BE2C (cell line): ENCODE results near the gene YKT6.
"Not testable (repeated sequence)": the region's sequence is repeated elsewhere in the genome, so short reads cannot be mapped to it uniquely, and the experiment has no call there.

Experiments used
- DNase-seq: peaks from one replicate; pipeline ENCODE4 v3.0.0-alpha.2; 2020
- H3K27me3 ChIP-seq: fragments of 250-450 bp; sonication (Bioruptor Pico); 2 replicates; pipeline ENCODE4 v1.5.1; 2020; ENCODE audit warnings: mild to moderate bottlenecking
- H3K36me3 ChIP-seq: fragments of 250-450 bp; sonication (Bioruptor Pico); 2 replicates; pipeline ENCODE4 v1.5.1; 2020; ENCODE audit warnings: mild to moderate bottlenecking
- H3K4me1 ChIP-seq: fragments of 250-450 bp; sonication (Bioruptor Pico); 2 replicates; pipeline ENCODE4 v1.5.1; 2020
- H3K4me3 ChIP-seq: 2 replicates; pipeline ENCODE4 v1.5.1; 2011; ENCODE audit warnings: low read depth, low read length
- H3K9me3 ChIP-seq: fragments of 250-450 bp; sonication (Bioruptor Pico); 2 replicates; pipeline ENCODE4 v1.5.1; 2020
- TF ChIP-seq, protein P1 (sequence below): IDR thresholded peaks from 2 replicates; pipeline ENCODE4 v1.5.1; 2012; ENCODE audit warnings: mild to moderate bottlenecking, low read depth, low read length

The YKT6 gene

DNA sequence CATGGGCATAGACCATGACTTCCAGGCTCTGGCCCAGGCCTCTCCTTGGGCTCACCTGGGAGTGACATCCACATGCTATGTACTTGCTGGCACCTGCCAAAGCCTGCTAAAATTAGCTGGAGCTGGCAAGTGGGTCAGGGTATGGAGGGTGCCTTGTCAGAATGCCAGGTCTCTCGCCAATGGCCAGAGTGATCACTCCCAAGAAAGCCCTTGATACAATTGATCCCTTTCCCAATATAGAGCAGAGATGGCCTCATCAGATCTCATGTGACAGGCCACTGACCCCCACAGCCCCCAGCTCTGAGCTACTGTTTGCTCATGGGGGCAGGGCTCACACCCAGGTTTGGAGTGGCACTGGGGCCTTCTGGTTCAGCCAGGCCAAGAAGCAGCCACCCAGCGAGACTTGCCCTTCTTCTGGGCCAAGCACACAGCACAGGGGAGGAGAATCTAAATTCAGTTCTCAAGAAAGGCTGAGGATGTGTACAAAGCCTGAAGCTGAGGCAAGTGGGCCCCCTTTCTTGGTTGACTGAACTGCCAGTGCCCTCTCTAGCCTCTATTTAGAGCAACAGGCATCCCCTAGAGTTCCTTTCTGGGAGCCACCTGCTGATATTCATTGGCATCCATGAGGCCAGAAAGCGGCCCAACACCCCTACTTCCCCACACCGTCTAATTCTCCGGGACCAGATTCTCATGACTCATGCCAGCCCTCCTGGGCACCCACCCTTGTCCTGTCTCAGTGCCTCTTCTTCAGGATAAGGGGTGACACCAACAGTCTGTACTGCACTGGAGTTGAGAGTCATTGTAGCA lies 40.8 kb upstream of the YKT6 start:
- Histone ChIP-seq H3K4me1 (no peaks in the 10 kb centered on the region), H3K9me3 (no peaks in the 10 kb centered on the region), H3K4me3 (no peak overlapping the region), H3K36me3 (no peaks in the 10 kb centered on the region), H3K27me3 (no peaks in the 10 kb centered on the region)
- TF ChIP-seq, protein P1, sequence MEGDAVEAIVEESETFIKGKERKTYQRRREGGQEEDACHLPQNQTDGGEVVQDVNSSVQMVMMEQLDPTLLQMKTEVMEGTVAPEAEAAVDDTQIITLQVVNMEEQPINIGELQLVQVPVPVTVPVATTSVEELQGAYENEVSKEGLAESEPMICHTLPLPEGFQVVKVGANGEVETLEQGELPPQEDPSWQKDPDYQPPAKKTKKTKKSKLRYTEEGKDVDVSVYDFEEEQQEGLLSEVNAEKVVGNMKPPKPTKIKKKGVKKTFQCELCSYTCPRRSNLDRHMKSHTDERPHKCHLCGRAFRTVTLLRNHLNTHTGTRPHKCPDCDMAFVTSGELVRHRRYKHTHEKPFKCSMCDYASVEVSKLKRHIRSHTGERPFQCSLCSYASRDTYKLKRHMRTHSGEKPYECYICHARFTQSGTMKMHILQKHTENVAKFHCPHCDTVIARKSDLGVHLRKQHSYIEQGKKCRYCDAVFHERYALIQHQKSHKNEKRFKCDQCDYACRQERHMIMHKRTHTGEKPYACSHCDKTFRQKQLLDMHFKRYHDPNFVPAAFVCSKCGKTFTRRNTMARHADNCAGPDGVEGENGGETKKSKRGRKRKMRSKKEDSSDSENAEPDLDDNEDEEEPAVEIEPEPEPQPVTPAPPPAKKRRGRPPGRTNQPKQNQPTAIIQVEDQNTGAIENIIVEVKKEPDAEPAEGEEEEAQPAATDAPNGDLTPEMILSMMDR = no peak
- DNase-seq = no peak

DNA sequence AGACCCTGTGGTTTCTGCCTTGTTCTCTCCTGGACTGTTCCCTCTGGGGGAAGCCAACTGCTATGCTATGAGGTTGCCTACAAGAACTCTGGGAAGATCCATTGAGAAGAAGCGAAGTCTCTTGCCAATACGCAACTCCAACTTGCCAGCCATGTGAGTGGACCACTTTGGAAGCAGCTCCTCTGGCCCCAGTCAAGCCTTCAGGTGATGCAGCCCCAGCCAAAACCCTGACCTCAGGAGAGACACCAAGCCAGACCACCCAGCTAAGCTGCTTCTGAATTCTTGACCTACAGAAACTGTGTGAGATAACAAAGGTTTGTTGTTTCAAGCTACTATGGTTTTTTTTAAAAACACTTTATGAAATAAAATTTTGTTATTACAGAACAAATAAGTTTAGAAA lies 39.4 kb upstream of the YKT6 start:
- no peak for DNase-seq
- TF ChIP-seq, protein P1 = no peak
- Histone ChIP-seq H3K4me3 (no peak overlapping the region), H3K27me3 (no peaks in the 10 kb centered on the region), H3K36me3 (no peaks in the 10 kb centered on the region), H3K9me3 (no peaks in the 10 kb centered on the region), H3K4me1 (no peaks in the 10 kb centered on the region)

DNA sequence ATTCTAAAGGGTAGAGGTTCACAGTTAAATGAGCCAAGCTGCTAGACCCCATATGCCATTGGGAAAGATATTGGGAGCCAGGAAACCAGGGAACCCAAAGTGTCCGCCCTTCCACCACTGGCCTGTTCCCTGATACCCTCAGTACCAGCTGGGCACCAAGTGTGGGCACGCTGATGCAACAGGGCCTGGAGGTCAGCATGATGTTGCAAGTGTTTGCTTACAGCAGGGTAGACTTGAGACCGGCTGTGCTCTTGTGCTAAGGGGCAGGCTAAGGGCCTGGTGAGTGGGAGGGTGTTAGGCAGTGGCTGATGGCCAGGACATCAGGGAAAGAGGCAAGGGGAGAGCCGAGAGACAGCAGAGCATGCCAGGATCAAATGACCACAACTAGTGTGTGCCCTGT lies 38.6 kb upstream of the YKT6 start:
- Histone ChIP-seq H3K27me3 (no peaks in the 10 kb centered on the region), H3K9me3 (no peaks in the 10 kb centered on the region), H3K4me1 (no peaks in the 10 kb centered on the region), H3K36me3 (no peaks in the 10 kb centered on the region), H3K4me3 (no peak overlapping the region)
- TF ChIP-seq, protein P1 = no peak
- DNase-seq = no peak

DNA sequence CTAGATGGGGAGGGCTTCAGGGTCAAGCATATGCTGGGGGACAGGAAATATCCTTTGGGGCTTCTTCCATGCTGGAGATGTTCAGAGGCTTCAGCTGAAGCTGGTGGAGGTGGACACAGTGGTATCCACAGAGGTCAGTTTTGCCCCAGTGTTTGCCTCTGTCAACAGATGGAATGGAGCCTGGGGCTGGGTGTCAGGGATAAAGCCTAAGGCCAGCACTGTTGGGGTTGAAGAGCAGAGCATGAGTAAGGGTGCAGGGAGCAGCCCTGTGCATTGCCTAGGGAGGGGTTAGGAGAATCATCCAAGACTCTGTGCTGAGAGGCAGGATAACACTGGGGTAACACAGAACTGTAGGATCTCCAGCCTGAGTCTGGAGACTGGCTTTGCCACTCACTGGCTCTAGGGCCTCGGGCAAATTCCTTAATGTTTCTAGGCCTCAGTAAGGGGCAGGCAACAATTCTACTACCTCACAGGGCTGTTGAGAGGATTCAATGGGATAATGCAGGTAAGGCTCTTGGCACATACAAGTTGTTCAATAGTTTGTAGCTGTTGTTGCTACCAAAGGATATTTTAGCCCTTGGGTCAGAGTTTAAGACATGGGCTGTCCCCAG lies 37.9 kb upstream of the YKT6 start:
- no peaks in the 10 kb centered on the region for H3K9me3 ChIP-seq
- no peak for DNase-seq
- TF ChIP-seq, protein P1 = no peak
- no peaks in the 10 kb centered on the region for H3K4me1 ChIP-seq
- H3K4me3 ChIP-seq = no peak overlapping the region
- no peaks in the 10 kb centered on the region for H3K36me3 ChIP-seq
- H3K27me3 ChIP-seq = no peaks in the 10 kb centered on the region

DNA sequence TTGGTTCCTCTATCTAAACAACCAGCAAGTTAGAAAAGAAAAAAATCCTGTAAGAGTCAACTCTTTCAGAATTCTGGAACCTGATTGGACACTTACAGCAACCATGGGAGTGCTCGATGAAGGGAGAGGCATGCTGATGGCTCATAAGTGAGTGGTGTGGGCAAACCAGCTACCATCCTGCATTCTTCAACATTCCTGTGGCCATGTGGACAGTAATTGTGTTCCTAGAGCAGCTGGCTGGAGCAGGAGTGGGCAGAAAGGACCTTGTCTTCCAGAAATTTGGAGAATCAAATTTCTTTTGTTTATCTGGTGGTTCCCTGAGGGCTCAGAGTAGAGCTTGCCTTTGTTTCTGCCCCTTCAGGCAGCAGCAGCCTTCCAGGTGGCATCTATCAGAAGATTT lies 37.2 kb upstream of the YKT6 start:
- no peaks in the 10 kb centered on the region for H3K27me3 ChIP-seq
- no peak for DNase-seq
- H3K9me3 ChIP-seq = no peaks in the 10 kb centered on the region
- TF ChIP-seq, protein P1 = no peak
- H3K4me1 ChIP-seq = no peaks in the 10 kb centered on the region
- no peaks in the 10 kb centered on the region for H3K36me3 ChIP-seq
- no peak overlapping the region for H3K4me3 ChIP-seq

DNA sequence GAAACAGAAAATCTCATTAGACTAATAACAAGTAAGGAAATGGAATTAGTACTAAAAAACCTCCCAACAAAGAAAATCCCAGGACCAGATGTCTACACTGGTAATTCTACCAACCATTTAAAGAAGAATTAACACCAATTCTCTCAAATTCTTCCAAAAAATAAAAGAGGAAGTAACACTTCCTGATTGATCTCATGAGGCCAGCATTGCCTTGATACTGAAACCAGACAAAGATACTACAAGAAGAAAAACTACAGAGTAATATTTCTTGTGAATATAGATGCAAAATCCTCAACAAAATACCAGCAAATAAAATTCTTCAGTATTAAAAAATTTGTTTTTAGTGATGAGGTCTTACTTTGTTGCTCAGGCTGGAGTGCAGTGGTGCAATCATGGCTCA lies 32.9 kb upstream of the YKT6 start:
- no peak for DNase-seq
- no peaks in the 10 kb centered on the region for H3K27me3 ChIP-seq
- TF ChIP-seq, protein P1 = no peak
- no peaks in the 10 kb centered on the region for H3K36me3 ChIP-seq
- no peaks in the 10 kb centered on the region for H3K9me3 ChIP-seq
- no peak overlapping the region for H3K4me3 ChIP-seq
- H3K4me1 ChIP-seq = no peaks in the 10 kb centered on the region

DNA sequence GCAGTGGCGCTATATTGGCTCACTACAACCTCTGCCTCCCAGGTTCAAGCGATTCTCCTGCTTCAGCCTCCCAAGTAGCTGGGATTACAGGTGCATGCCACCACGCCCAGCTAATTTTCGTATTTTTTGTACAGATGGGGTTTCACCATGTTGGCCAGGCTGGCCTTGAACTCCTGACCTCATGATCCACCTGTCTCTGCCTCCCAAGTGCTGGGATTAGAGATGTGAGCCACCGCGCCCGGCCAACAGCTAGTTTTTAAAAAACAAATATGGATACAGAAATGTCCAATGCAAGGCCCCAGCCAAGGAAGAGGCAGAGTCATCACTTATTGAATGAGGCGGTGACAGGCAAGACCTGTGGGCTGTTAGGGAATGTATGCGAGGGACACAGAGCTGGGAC lies 28.9 kb upstream of the YKT6 start:
- not testable (repeated sequence) for H3K27me3 ChIP-seq, H3K9me3 ChIP-seq, H3K4me3 ChIP-seq

More for the DNA sequence above, 28.9 kb upstream of the YKT6 start:
- DNase-seq, H3K36me3 ChIP-seq, H3K4me1 ChIP-seq: not testable (repeated sequence)
